Loucy (cell line): ENCODE results near the gene CTIF.

ENCODE experiments used
- H2AFZ ChIP-seq: fragments of 200-600 bp; sonication (generic); 2 replicates; pipeline ENCODE4 v1.6.0; 2016; ENCODE audit warnings: antibody characterized with exemption, mild to moderate bottlenecking, low read length, moderate library complexity
- H3F3A ChIP-seq: fragments of 200-600 bp; 2 replicates; pipeline ENCODE4 v1.6.0; 2016; ENCODE audit warnings: antibody characterized with exemption, low read depth, mild to moderate bottlenecking
- H3K27me3 ChIP-seq: fragments of 200-600 bp; sonication (generic); 2 replicates; pipeline ENCODE4 v1.6.1; 2014; ENCODE audit warnings: low read length, mild to moderate bottlenecking; ENCODE audit not compliant: insufficient read depth, poor library complexity, severe bottlenecking
- H3K36me3 ChIP-seq: fragments of 200-600 bp; sonication (generic); 2 replicates; pipeline ENCODE4 v1.6.1; 2016; ENCODE audit warnings: low read length; ENCODE audit not compliant: insufficient read depth
- H3K4me1 ChIP-seq: fragments of 200-600 bp; sonication (generic); 2 replicates; pipeline ENCODE4 v1.5.1; 2014; ENCODE audit warnings: low read length, mild to moderate bottlenecking; ENCODE audit not compliant: insufficient read depth, poor library complexity, severe bottlenecking
- H3K4me2 ChIP-seq: fragments of 200-600 bp; sonication (generic); 2 replicates; pipeline ENCODE4 v1.6.0; 2014; ENCODE audit warnings: antibody characterized with exemption, low read length, low read depth, mild to moderate bottlenecking; ENCODE audit not compliant: poor library complexity, severe bottlenecking
- H3K4me3 ChIP-seq: fragments of 200-600 bp; sonication (generic); 2 replicates; pipeline ENCODE4 v1.5.1; 2014; ENCODE audit warnings: low read length, mild to moderate bottlenecking, mixed read lengths; ENCODE audit not compliant: poor library complexity, severe bottlenecking
- H3K79me2 ChIP-seq: fragments of 200-600 bp; sonication (generic); 2 replicates; pipeline ENCODE4 v1.6.1; 2014; ENCODE audit warnings: low read length; ENCODE audit not compliant: insufficient read depth
- H3K9ac ChIP-seq: fragments of 200-600 bp; sonication (generic); 2 replicates; pipeline ENCODE4 v1.6.0; 2014; ENCODE audit warnings: mild to moderate bottlenecking, low read depth, low read length, moderate library complexity; ENCODE audit not compliant: poor library complexity, severe bottlenecking
- H3K9me2 ChIP-seq: fragments of 200-600 bp; sonication (generic); replicated peaks from 2 replicates; pipeline ENCODE4 v1.6.1; 2016; ENCODE audit warnings: low read depth, low read length, mixed read lengths
- H3K9me3 ChIP-seq: fragments of 200-600 bp; sonication (generic); 2 replicates; pipeline ENCODE4 v1.6.1; 2014; ENCODE audit warnings: mild to moderate bottlenecking, antibody characterized with exemption, low read length, low read depth; ENCODE audit not compliant: insufficient read depth
- H4K20me1 ChIP-seq: fragments of 200-600 bp; sonication (generic); 2 replicates; pipeline ENCODE4 v1.6.0; 2014; ENCODE audit warnings: antibody characterized with exemption, low read length, mild to moderate bottlenecking; ENCODE audit not compliant: insufficient read depth, poor library complexity, severe bottlenecking
- CTCF ChIP-seq: fragments of 200-600 bp; sonication (generic); conservative IDR thresholded peaks from 2 replicates; pipeline ENCODE4 v1.5.1; 2014; ENCODE audit warnings: mild to moderate bottlenecking, antibody characterized with exemption, low read length
- EZH2phosphoT487 ChIP-seq: fragments of 200-600 bp; IDR thresholded peaks from 2 replicates; pipeline ENCODE4 v1.6.1; 2018; ENCODE audit warnings: antibody characterized with exemption, mild to moderate bottlenecking, moderate library complexity, borderline replicate concordance

CTIF gene

DNA sequence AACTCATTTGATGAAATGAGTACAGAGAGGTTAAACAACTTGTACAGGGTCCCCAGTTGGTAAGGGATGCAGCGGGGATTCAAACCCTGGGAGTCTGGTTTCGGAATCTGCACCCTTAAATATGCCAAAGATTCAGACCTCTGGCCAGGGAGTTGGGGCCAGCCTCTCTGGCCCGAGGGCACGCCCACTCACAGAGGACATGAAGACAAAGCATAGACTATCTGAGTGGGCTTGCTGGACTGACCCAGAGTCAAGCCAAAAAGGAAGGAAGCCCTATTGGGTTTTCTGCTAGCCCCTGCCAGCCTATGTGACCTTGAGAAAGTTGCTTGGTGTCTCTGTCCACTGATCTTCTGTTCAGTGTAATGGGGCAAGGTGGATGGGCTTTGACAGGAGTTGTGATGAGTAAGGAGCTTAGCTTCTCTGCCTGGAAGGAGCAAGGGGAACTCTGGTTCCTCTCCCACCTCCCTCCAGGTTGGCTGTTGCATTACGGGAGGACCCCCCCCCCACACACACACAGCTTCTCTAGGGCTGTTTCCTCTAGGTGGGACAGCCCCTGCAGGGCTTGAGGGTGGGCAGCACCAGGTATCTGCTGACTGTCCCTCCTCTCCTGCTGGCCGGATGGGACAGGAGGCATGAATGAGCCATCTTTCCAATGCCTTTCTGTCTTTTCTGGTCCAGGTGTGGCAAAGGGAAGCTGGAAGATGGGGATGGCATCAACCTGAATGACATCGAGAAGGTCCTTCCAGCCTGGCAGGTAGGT, 131.3 kb downstream of the CTIF start:
- H4K20me1 ChIP-seq: no peaks in the 10 kb centered on the region
- H3K79me2 ChIP-seq: no peaks in the 10 kb centered on the region
- no peaks in the 10 kb centered on the region for H3K27me3 ChIP-seq
- H3F3A ChIP-seq: no peaks in the 10 kb centered on the region
- no peak overlapping the region for H3K9ac ChIP-seq
- H3K9me3 ChIP-seq: peaks cover 16% of the 10 kb centered on the region; the same call in 1 of the 2 replicates
- no peak overlapping the region for H3K4me3 ChIP-seq
- H3K36me3 ChIP-seq: peaks cover 38% of the 10 kb centered on the region; the same call in 1 of the 2 replicates
- no peak overlapping the region for H2AFZ ChIP-seq
- TF ChIP-seq EZH2phosphoT487: no peak
- no peak for TF ChIP-seq CTCF
- no peaks in the 10 kb centered on the region for H3K9me2 ChIP-seq
- peaks cover 24% of the 10 kb centered on the region for H3K4me1 ChIP-seq
- H3K4me2 ChIP-seq: no peak overlapping the region

DNA sequence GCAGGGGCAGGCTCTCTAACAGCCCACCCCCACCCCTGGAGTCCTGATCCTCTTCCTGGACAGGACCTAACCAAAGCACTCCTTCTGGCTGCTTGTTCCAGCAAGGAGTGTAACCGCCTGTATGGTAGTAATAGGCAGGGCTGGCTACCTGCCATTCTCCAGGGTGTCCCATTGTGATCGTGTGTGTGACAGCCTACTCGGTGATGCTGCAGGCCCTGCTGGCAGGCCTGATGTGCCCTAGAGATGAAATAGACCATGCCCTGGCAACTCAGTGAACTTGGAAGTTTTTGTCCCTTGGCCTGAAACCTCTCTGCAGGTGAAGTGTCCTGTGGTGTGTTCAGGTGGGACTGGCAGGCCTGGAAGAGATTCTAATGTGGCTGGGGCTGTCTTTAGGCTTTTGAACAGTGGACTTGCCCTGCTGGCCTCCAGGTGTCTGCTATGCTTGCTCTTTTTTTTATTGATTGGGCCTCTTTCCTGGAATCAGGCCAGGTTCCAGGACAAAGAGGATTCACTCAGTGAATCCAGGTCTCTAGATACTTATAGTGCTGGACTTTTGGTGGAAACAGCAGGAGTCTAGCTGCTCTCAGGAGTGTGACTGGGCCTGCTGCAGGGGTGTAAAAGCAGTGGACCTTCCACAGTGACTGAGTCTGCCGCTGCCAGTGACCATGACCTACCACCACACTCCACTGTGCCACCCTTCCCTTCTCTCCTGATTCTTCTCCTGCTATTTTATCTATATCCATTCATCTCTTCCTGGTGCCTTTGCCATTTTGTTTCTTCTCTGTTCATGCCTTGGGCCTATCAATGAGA, 132.1 kb downstream of the CTIF start:
- TF ChIP-seq CTCF: no peak
- TF ChIP-seq EZH2phosphoT487: no peak
- H3K9ac ChIP-seq: no peak overlapping the region
- no peak overlapping the region for H3K4me2 ChIP-seq

GRCh38 chr18:48671561-48671945, 132.7 kb downstream of the CTIF start:
- Histone ChIP-seq H3K4me1 (peaks cover 29% of the 10 kb centered on the region), H4K20me1 (no peaks in the 10 kb centered on the region), H3K9me2 (no peaks in the 10 kb centered on the region), H2AFZ (no peak overlapping the region), H3F3A (no peaks in the 10 kb centered on the region), H3K4me2 (no peak overlapping the region), H3K27me3 (no peaks in the 10 kb centered on the region), H3K4me3 (no peak overlapping the region), H3K9ac (no peak overlapping the region), H3K36me3 (peaks cover 25% of the 10 kb centered on the region; the same call in 1 of the 2 replicates), H3K9me3 (peaks cover 10% of the 10 kb centered on the region; the same call in 1 of the 2 replicates), H3K79me2 (no peaks in the 10 kb centered on the region)
- TF ChIP-seq CTCF (no peak), EZH2phosphoT487 (no peak)

More for the DNA sequence above, 132.1 kb downstream of the CTIF start:
- no peaks in the 10 kb centered on the region for H3K27me3 ChIP-seq
- no peak overlapping the region for H3K4me3 ChIP-seq
- peaks cover 10% of the 10 kb centered on the region; the same call in 1 of the 2 replicates for H3K9me3 ChIP-seq
- no peaks in the 10 kb centered on the region for H4K20me1 ChIP-seq
- peaks cover 31% of the 10 kb centered on the region; the same call in 1 of the 2 replicates for H3K36me3 ChIP-seq
- H3K79me2 ChIP-seq: no peaks in the 10 kb centered on the region
- no peaks in the 10 kb centered on the region for H3F3A ChIP-seq
- H2AFZ ChIP-seq: no peak overlapping the region
- peaks cover 29% of the 10 kb centered on the region for H3K4me1 ChIP-seq
- H3K9me2 ChIP-seq: no peaks in the 10 kb centered on the region
